Fibroblast of gingiva (primary cell): Measurements from ENCODE around the gene PIGN.
"Not testable (repeated sequence)": the region's sequence is repeated elsewhere in the genome, so short reads cannot be mapped to it uniquely, and the experiment has no call there.

Source experiments
- DNase-seq: peaks from one replicate; pipeline ENCODE4 v3.0.0-alpha.2; 2011; ENCODE audit warnings: low read depth

PIGN gene

GRCh38 chr18:62177271-62177670 lies 9.6 kb downstream of the PIGN start:
- DNase-seq: no peak

DNA sequence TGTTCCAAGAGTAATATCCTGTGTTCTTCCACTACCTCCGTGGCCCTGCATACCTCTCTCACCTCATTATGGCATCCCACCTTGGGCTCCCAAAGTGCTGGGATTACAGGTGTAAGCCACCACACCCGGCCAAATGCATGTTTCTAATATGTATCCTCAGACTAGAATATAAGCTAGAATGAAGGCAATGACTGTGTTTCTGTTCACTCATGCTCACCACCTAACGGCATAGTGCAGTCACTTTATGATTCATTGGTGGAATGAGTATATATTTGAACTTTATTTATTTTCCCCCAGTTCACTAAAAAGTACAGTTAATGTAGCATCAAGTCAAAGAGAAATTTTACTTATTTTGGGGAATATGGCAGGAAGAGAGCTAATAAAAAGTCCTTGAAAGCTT lies 11.3 kb downstream of the PIGN start:
- DNase-seq: no peak

DNA sequence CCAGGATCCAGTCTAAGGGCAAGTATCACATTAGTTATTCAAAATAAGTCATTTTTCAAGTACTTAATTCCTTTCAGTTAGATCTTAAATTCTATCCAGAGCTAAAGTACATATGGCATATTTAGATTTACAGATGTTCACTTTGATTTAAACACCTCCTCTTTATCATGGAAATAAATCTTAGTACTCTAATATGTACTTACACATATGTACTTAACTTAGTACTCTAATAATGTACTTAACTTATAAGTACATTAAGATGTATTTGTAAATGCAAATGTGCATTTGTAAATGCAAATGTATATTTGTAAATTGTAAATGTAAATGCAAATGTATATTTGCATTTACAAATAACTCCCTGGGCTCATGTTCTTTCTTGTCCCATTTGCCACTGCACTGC lies 14.6 kb downstream of the PIGN start:
- DNase-seq: no peak

DNA sequence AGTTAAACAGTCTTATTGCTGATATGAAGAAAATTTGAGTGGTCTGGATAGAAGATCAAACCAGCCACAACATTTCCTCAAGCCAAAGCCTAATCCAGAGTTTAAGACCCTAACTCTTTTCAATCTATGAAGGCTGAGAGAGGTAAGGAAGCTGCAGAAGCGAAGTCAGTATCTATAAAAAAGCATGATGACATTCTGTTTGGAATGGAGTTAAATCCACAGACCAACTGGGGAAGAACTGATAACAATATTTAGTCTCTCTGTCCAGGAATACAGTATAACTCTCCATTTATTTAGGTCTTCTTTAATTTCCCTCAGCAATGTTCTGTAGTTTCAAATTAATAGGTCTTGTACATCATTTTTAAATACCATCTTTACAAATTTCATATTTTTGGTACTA lies 16.0 kb downstream of the PIGN start:
- DNase-seq: no peak

DNA sequence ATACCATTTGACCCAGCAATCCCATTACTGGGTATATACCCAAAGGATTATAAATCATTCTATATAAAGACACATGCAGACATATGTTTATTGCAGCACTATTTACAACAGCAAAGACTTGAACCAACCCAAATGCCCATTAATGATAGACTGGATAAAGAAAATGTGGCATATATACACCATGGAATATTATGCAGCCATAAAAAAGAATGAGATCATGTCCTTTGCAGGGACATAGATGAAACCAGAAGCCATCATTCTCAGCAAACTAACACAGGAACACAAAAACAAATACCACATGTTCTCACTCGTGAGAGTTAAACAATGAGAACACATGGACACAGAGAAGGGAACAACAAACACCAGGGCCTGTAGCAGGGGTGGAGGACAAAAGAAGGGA lies 20.3 kb downstream of the PIGN start:
- not testable (repeated sequence) for DNase-seq

- DNase-seq: no peak
Observed at GRCh38 chr18:62165583-62165982, 21.3 kb downstream of the PIGN start.

- no peak for DNase-seq
Observed at GRCh38 chr18:62164855-62165487, 21.9 kb downstream of the PIGN start.

- no peak for DNase-seq
Observed at GRCh38 chr18:62164310-62164709, 22.5 kb downstream of the PIGN start.

DNA sequence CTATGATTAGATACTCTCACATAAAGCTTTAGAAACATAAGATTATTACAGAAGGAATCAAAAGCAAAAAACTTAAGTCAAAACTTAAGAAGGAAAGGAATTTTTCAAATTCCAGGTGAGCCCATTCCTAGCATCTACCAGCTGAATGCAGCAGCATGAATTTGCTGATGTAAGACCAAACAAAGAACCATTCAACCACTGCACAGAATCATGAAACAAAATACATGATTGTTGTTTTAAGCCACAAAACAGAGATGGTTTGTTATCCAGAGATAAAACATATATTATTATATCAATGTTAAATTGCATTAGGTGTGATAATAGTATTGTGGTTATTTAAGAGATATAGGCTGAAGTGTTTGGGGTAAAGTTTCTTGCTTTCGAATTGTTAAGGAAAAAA lies 29.0 kb downstream of the PIGN start:
- DNase-seq: no peak

- no peak for DNase-seq
Observed at GRCh38 chr18:62152844-62153243, 34.0 kb downstream of the PIGN start.

DNA sequence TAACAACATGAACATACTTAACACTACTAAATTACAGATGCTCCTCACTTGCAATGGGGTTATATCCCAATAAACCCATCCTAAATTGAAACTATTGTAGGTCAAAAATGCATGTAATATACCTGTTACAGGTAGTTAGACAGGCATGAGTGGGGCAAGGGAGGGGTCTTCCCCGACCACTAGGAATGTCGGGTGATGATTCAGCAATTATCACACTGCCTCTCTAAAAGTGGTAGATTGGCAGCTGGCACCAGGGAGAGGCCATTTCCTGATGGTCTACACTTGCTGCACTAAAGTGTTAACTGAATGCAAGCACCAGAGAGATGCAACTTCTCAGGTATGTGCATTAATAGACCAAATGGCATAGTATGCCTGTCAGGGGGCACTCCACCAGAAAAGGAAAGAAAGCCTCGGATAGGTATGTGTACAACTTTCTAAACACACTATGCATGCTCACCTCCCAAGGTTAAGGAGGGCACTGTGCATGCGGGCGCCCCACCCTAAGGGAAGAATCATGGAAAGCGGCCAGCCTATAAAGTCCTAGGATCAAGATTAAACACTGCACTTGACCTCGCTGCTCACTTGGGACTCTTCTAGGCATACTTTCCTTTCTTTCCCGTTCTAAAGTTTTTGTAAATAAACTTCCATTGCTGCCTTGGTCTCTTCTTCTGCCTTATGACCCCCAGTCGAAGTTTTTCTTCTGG lies 35.6 kb downstream of the PIGN start:
- DNase-seq: no peak

GRCh38 chr18:62144338-62144737 lies 42.5 kb downstream of the PIGN start:
- no peak for DNase-seq

- no peak for DNase-seq
Observed at GRCh38 chr18:62140259-62140658, 46.6 kb downstream of the PIGN start.

- peak; percentile 3 for DNase-seq
Observed at GRCh38 chr18:62138461-62139235, 48.2 kb downstream of the PIGN start.

- peak; percentile 55 for DNase-seq
Observed at GRCh38 chr18:62131301-62131909, 55.5 kb downstream of the PIGN start.

- peak; percentile 59 for DNase-seq
Observed at GRCh38 chr18:62128157-62128556, 58.7 kb downstream of the PIGN start.

DNA sequence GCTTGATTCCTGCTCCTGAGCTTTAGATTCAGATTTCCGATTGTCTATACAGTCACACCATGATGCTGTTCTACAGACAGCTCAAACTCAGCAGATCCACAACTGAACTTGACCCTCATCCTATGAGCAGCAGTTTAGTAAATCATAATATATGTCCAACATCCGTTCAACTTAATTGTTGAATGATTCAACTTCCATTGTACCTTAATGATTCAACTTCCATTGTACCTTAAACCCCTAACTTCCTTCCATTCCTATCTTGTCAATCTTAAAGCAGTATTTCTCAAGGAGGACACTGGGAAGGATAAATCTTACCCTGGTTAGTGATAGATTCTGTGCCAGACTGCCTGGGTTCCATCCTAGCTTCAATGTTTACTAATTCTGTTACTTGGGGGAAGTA lies 60.1 kb downstream of the PIGN start:
- DNase-seq: no peak

DNA sequence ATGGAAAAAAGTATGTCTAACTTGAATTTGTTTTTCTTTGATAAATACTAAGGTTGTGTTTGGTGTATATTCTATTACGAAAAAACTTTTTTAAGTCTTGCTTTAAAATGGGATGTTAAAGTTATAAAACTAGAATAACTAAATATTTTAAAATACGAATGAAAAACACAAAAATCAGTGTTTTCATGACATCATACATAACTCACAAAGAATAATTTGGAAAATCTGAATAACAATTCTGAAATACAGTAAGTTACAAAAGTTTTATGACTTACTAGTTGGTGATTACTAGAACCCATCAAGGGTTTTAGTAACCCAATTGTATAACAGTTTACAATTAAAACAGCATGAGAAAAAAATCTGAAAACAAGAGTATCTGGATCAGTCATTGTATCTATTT lies 61.2 kb downstream of the PIGN start:
- no peak for DNase-seq

DNA sequence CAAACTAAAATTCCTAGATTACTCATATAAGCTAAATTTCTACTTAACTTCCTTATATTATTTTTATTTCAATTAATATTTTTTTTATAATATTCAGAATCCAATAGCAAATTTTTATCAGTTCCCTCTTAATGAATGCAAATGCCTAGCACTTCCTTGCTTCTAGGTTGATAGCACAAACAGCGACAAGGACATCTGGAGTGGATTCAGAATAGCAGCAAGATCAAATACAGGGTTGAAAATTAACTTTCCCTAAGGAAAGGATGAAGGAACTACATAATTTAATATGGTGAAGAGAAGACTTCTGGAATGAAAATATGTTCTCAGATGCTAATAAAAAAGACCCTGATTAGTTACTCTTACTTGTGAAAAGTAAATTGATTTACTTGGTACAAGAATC lies 64.5 kb downstream of the PIGN start:
- DNase-seq: no peak

GRCh38 chr18:62119884-62120283 lies 67.0 kb downstream of the PIGN start:
- no peak for DNase-seq

DNA sequence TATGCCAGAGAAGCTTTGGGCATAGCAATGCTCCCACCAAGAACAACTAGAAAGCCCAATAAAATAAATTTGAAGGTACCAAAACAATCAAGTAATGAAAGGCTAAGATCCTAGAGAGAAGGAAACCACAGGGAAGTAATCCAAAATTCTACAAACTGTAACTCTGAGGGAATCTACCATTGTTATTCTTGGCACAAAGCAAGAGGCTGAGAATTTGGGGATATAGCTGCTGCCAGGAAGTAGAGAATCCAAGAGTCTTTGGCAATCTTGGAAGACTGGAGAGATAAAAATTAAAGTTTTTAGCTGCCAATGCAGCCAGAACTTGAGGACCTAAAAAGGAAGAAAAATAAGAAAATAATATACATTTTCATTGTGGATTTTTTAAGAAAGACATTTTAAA lies 68.5 kb downstream of the PIGN start:
- DNase-seq: peak; percentile 84

DNA sequence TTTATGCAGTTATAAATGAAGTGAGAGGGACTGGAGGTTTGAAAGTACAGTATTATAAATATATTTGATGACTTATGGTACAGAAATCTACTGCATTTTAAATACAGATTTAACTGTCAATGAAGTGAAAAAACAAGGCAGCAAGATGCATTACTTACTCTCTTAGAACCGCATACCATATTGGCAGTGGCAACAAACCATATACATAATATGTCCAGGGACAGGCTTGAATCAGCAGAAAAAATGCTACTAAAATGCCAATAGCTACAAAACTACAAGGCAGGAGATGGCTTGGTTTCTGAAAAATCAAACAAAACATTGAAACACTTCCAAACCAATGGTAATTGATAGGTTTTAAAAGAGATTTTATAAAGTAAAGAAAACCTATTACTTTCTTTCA lies 77.2 kb downstream of the PIGN start:
- peak; percentile 28 for DNase-seq

DNA sequence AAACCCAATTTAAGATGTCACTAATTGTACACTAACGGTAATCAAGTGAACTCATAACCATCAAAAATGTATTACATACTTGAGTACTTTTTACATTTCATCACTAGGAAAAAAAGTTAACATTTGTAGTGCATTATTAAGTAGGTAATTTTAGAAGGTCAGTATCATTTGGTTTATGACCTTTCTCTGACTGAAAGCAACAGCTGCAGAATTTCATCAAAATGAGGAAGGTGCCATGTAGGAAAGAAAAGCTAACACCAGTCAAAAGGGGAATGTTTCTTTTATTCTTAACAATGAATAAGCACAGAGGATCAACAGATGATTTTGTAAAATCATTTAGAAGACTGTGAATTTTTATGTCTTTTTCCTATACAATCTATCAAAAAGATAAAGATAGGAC lies 79.0 kb downstream of the PIGN start:
- DNase-seq: no peak
